KMS-11 (cell line): Measurements from ENCODE around the gene GAST.
"Not testable (repeated sequence)": the region's sequence is repeated elsewhere in the genome, so short reads cannot be mapped to it uniquely, and the experiment has no call there.

Source experiments
- H2AFZ ChIP-seq: fragments of 200-600 bp; sonication (generic); 2 replicates; pipeline ENCODE4 v1.6.1; 2016; ENCODE audit warnings: antibody characterized with exemption, mixed run types, low read depth
- H3K27ac ChIP-seq: fragments of 200-600 bp; sonication (generic); 2 replicates; pipeline ENCODE4 v1.6.1; 2016; ENCODE audit warnings: mild to moderate bottlenecking, mixed run types
- H3K27me3 ChIP-seq: fragments of 200-600 bp; sonication (generic); 2 replicates; pipeline ENCODE4 v1.6.1; 2017; ENCODE audit warnings: mild to moderate bottlenecking, low read depth, mixed run types, moderate library complexity; ENCODE audit not compliant: insufficient read depth
- H3K36me3 ChIP-seq: fragments of 200-600 bp; sonication (generic); 2 replicates; pipeline ENCODE4 v1.6.1; 2017; ENCODE audit warnings: mild to moderate bottlenecking, mixed run types; ENCODE audit not compliant: insufficient read depth
- H3K4me1 ChIP-seq: fragments of 200-600 bp; sonication (generic); 2 replicates; pipeline ENCODE4 v1.6.1; 2016; ENCODE audit warnings: mild to moderate bottlenecking, low read depth, mixed run types; ENCODE audit not compliant: poor library complexity, severe bottlenecking
- H3K4me2 ChIP-seq: fragments of 200-600 bp; sonication (generic); 2 replicates; pipeline ENCODE4 v1.7.0; 2016; ENCODE audit warnings: mild to moderate bottlenecking, mixed run types
- H3K4me3 ChIP-seq: fragments of 200-600 bp; sonication (generic); IDR thresholded peaks from 2 replicates; pipeline ENCODE4 v1.6.1; 2017; ENCODE audit warnings: low read depth, low read length, mixed read lengths; ENCODE audit not compliant: insufficient read depth
- H3K79me2 ChIP-seq: fragments of 200-600 bp; sonication (generic); 2 replicates; pipeline ENCODE4 v1.6.1; 2016; ENCODE audit warnings: low read depth, mixed run types; ENCODE audit not compliant: insufficient read depth
- H3K9ac ChIP-seq: fragments of 200-600 bp; sonication (generic); 2 replicates; pipeline ENCODE4 v1.6.1; 2016; ENCODE audit warnings: mild to moderate bottlenecking, mixed run types
- H4K20me1 ChIP-seq: fragments of 200-600 bp; sonication (generic); 2 replicates; pipeline ENCODE4 v1.6.1; 2016; ENCODE audit warnings: mild to moderate bottlenecking, mixed run types; ENCODE audit not compliant: insufficient read depth
- CTCF ChIP-seq: fragments of 200-600 bp; sonication (generic); conservative IDR thresholded peaks from 2 replicates; pipeline ENCODE4 v1.6.1; 2017; ENCODE audit warnings: low read depth, mild to moderate bottlenecking, antibody characterized with exemption, low read length, moderate library complexity, mixed read lengths

The GAST gene

GRCh38 chr17:41682631-41683030 is 29.5 kb upstream of the GAST start:
- H3K4me2 ChIP-seq: no peak overlapping the region
- no peak for TF ChIP-seq CTCF

GRCh38 chr17:41683441-41684007 is 28.6 kb upstream of the GAST start:
- Histone ChIP-seq H3K4me3 (no peak overlapping the region), H3K27me3 (no peaks in the 10 kb centered on the region), H3K27ac (no peak overlapping the region), H3K79me2 (no peaks in the 10 kb centered on the region), H4K20me1 (no peaks in the 10 kb centered on the region), H3K4me1 (peaks cover 37% of the 10 kb centered on the region), H3K9ac (no peak overlapping the region), H2AFZ (no peak overlapping the region), H3K36me3 (no peaks in the 10 kb centered on the region), H3K4me2 (no peak overlapping the region)
- TF ChIP-seq CTCF: no peak

More at GRCh38 chr17:41682631-41683030, 29.5 kb upstream of the GAST start:
- no peak overlapping the region for H2AFZ ChIP-seq
- no peaks in the 10 kb centered on the region for H3K79me2 ChIP-seq
- H3K4me3 ChIP-seq: no peak overlapping the region
- H3K9ac ChIP-seq: no peak overlapping the region
- no peaks in the 10 kb centered on the region for H3K27me3 ChIP-seq
- H3K27ac ChIP-seq: no peak overlapping the region
- no peaks in the 10 kb centered on the region for H3K36me3 ChIP-seq
- no peaks in the 10 kb centered on the region for H4K20me1 ChIP-seq
- H3K4me1 ChIP-seq: peaks cover 39% of the 10 kb centered on the region

- no peak overlapping the region for H2AFZ ChIP-seq
- no peaks in the 10 kb centered on the region for H4K20me1 ChIP-seq
- H3K27me3 ChIP-seq: no peaks in the 10 kb centered on the region
- no peak overlapping the region for H3K4me3 ChIP-seq
- peaks cover 32% of the 10 kb centered on the region for H3K4me1 ChIP-seq
- no peak overlapping the region for H3K4me2 ChIP-seq
- H3K27ac ChIP-seq: no peak overlapping the region
- TF ChIP-seq CTCF: no peak
- H3K36me3 ChIP-seq: no peaks in the 10 kb centered on the region
- peaks cover 3% of the 10 kb centered on the region; the same call in 1 of the 2 replicates for H3K79me2 ChIP-seq
- no peak overlapping the region for H3K9ac ChIP-seq
Observed at GRCh38 chr17:41684035-41684434, 28.1 kb upstream of the GAST start.

GRCh38 chr17:41685753-41686152 is 26.4 kb upstream of the GAST start:
- H3K27ac ChIP-seq, H3K27me3 ChIP-seq, H3K9ac ChIP-seq, H2AFZ ChIP-seq, H3K4me3 ChIP-seq, H3K4me2 ChIP-seq: not testable (repeated sequence)
- H3K36me3 ChIP-seq: peaks cover 13% of the 10 kb centered on the region; the same call in 1 of the 2 replicates
- peaks cover 14% of the 10 kb centered on the region for H4K20me1 ChIP-seq
- H3K79me2 ChIP-seq: peaks cover 18% of the 10 kb centered on the region
- H3K4me1 ChIP-seq: peaks cover 27% of the 10 kb centered on the region

- Histone ChIP-seq H3K4me1 (peaks cover 32% of the 10 kb centered on the region), H2AFZ (no peak overlapping the region), H3K36me3 (peaks cover 19% of the 10 kb centered on the region; the same call in 1 of the 2 replicates), H3K4me2 (no peak overlapping the region), H4K20me1 (peaks cover 19% of the 10 kb centered on the region), H3K9ac (no peak overlapping the region), H3K27ac (no peak overlapping the region), H3K4me3 (no peak overlapping the region), H3K79me2 (peaks cover 23% of the 10 kb centered on the region), H3K27me3 (no peaks in the 10 kb centered on the region)
- TF ChIP-seq CTCF: no peak
Observed at GRCh38 chr17:41686281-41686680, 25.9 kb upstream of the GAST start.
